ENCODE results near the gene SH3BP4. TPM values are rescaled to one million over a fixed set of nuclear protein-coding genes. Genes with fewer than 3 reads are reported as not detected.

The SH3BP4 gene
- total and polyA plus RNA-seq, 2 of the 8 experiments (the other 6 are each of a cell fraction or from before 2014, with no cell fraction given): 28.3 to 35.4 TPM

- CTCF ChIA-PET (ENCODE audit: partially characterized antibody): no interaction called here
- peaks cover 3 to 44% (median 25%) of the 10 kb centered on the region in 4 experiments for H3K4me1 ChIP-seq (replicated peaks in 1 of 4; ENCODE audit: control insufficient read depth in 3 of 4, insufficient read depth in 4 of 4, low read length in 3 of 4)
Observed at GRCh38 chr2:234993541-234993981, 41.7 kb downstream of the SH3BP4 start.

More at GRCh38 chr2:234993541-234993981, 41.7 kb downstream of the SH3BP4 start:
- H2BK20ac ChIP-seq (ENCODE audit: low read length): no peak overlapping the region
- peaks cover 0 to 16% (median 0%) of the 10 kb centered on the region in 4 experiments; a peak in 1 of 8 replicates for H3K36me3 ChIP-seq (ENCODE audit: control insufficient read depth in 2 of 4, insufficient read depth in 4 of 4, low read length in 3 of 4)
- no peak overlapping the region for H3K4me3 ChIP-seq (ENCODE audit: extremely low read depth in 1 of 4, insufficient read depth in 2 of 4, low read depth in 3 of 4, low read length in 4 of 4)
- H2AK5ac ChIP-seq (ENCODE audit: low read depth, low read length): peak overlapping the region; percentile 89; the same call in 1 of the 2 replicates
- no peak for DNase-seq (ENCODE audit: low read depth in 1 of 2, low spot score in 2 of 2)
- no peak overlapping the region for H3K23ac ChIP-seq (ENCODE audit: insufficient read length)
- no peak overlapping the region for H4K91ac ChIP-seq (replicated peaks; ENCODE audit: insufficient read length, low read length)
- no peak overlapping the region for H3K9ac ChIP-seq (replicated peaks in 1 of 4; ENCODE audit: extremely low read depth in 1 of 4, low read depth in 3 of 4, low read length in 3 of 4)
- 0 out of 2 replicates have a peak overlapping the region, but pooled peaks have one; percentile 50 for H2BK12ac ChIP-seq (ENCODE audit: low read depth, low read length)
- WGBS, 2 experiments (ENCODE audit: extremely low coverage in 1 of 2, insufficient coverage in 1 of 2, insufficient read length in 1 of 2, insufficient replicate concordance in 2 of 2, low coverage in 1 of 2, low lambda C conversion rate in 2 of 2, missing lambda C conversion rate in 1 of 2): 90% methylated on average over 11 of the region's 11 CpGs; no CpG with 5 or more reads in 1 of the 2 experiments
- no peak overlapping the region for H4K5ac ChIP-seq (ENCODE audit: insufficient read length, low read depth, low read length)
- no peaks in the 10 kb centered on the region for H3K9me3 ChIP-seq (ENCODE audit: insufficient read depth in 2 of 2, low read depth in 1 of 2, low read length in 1 of 2)
- H3K4ac ChIP-seq (replicated peaks; ENCODE audit: insufficient read length, low read depth, low read length): peak overlapping the region; percentile 70
- no peak overlapping the region for H3K14ac ChIP-seq (ENCODE audit: insufficient read length)
- no peaks in the 10 kb centered on the region for H3K27me3 ChIP-seq (replicated peaks in 1 of 4; ENCODE audit: control insufficient read depth in 3 of 4, extremely low read depth in 1 of 4, insufficient read depth in 3 of 4, low read length in 3 of 4)
- no peak for FAIRE-seq
- H3K18ac ChIP-seq (ENCODE audit: extremely low read depth, low read length): no peak overlapping the region; the same call in 1 of the 2 replicates
- no peak overlapping the region for H3K56ac ChIP-seq (replicated peaks; ENCODE audit: insufficient read length, low read depth, low read length)
- TF ChIP-seq SRF (IDR thresholded peaks at IDR 0.05; ENCODE audit: low read depth, low read length) (no peak), JUND (IDR thresholded peaks at IDR 0.05; ENCODE audit: low read length) (no peak), HDAC6 (IDR thresholded peaks at IDR 0.05; ENCODE audit: low read depth, low read length) (no peak), HDAC2 (IDR thresholded peaks at IDR 0.05; ENCODE audit: borderline replicate concordance in 1 of 2, low read depth in 2 of 2, low read length in 2 of 2) (no peak), MAFK (IDR thresholded peaks at IDR 0.05; ENCODE audit: low read depth, low read length) (no peak), CBX5 (IDR thresholded peaks at IDR 0.05; ENCODE audit: low read depth, low read length) (no peak), CTCF (IDR thresholded peaks at IDR 0.05; ENCODE audit: control extremely low read depth in 1 of 3, insufficient read depth in 1 of 3, low read depth in 1 of 3, low read length in 3 of 3) (no peak), YY1 (IDR thresholded peaks at IDR 0.05; ENCODE audit: low read depth, low read length) (no peak), CHD2 (IDR thresholded peaks at IDR 0.05; ENCODE audit: low read length) (no peak), RXRA (IDR thresholded peaks at IDR 0.05; ENCODE audit: insufficient read depth, low read depth, low read length) (no peak)
- H4K8ac ChIP-seq (ENCODE audit: extremely low read depth, insufficient read depth, low read length): no peak overlapping the region; the same call in 1 of the 2 replicates
- H2BK120ac ChIP-seq (replicated peaks; ENCODE audit: low read depth, low read length): no peak overlapping the region
- peaks cover 30 to 85% of the 10 kb centered on the region in 2 experiments for H3K79me2 ChIP-seq (ENCODE audit: control insufficient read depth in 1 of 2, insufficient read depth in 2 of 2, low read length in 2 of 2)
- H2BK5ac ChIP-seq (ENCODE audit: low read depth, low read length): no peak overlapping the region
- no peak overlapping the region for H2AFZ ChIP-seq (ENCODE audit: low read length)
- H3K79me1 ChIP-seq (ENCODE audit: low read depth, low read length): peaks cover 44% of the 10 kb centered on the region
- POLR2A ChIA-PET (ENCODE audit: partially characterized antibody): no interaction called here
- no peak overlapping the region for H3K4me2 ChIP-seq (ENCODE audit: insufficient read depth in 1 of 2, low read depth in 2 of 2, low read length in 2 of 2)
- H3K27ac ChIP-seq (ENCODE audit: low read depth, low read length): no peak overlapping the region
- H4K20me1 ChIP-seq (replicated peaks in 1 of 2; ENCODE audit: control insufficient read depth in 1 of 2, insufficient read depth in 2 of 2, low read length in 2 of 2): peaks cover 0 to 11% of the 10 kb centered on the region in 2 experiments
- H3K23me2 ChIP-seq (ENCODE audit: low read depth, low read length): no peaks in the 10 kb centered on the region
- H2BK15ac ChIP-seq (ENCODE audit: low read length): no peak overlapping the region
